Esophagus muscularis mucosa (tissue), 4 donors: ENCODE measurements around the gene AFF3. TPM values are rescaled to one million over a fixed set of nuclear protein-coding genes. Genes with fewer than 3 reads are reported as not detected.

Experiments used
- DNase-seq: peaks from one replicate; pipeline ENCODE4 v3.0.0-alpha.2; 2017; ENCODE audit errors: extremely low spot score
- H3K27ac ChIP-seq, 4 donors: fragments of 200-600 bp; sonication (generic); replicated peaks in 1 of 4; 1 replicate in 3 of 4; 2 replicates in 1 of 4; pipeline ENCODE4 v1.5.1; 2016 to 2019; ENCODE audit warnings: mild to moderate bottlenecking in 1 of 4
- H3K27me3 ChIP-seq, 4 donors: fragments of 200-600 bp; sonication (generic); one replicate each; pipeline versions ENCODE4 v1.5.1 to v1.6.0; 2016 to 2019
- H3K36me3 ChIP-seq, 4 donors: fragments of 200-600 bp; sonication (generic); one replicate each; pipeline ENCODE4 v1.5.1; 2016 to 2019
- H3K4me1 ChIP-seq, 4 donors: fragments of 200-600 bp; sonication (generic); one replicate each; pipeline ENCODE4 v1.5.1; 2016 to 2019
- H3K4me3 ChIP-seq, 4 donors: fragments of 200-600 bp; sonication (generic); 1 replicate in 2 of 4; 2 replicates in 2 of 4; pipeline ENCODE4 v1.5.1; 2016 to 2019; ENCODE audit warnings: mild to moderate bottlenecking in 4 of 4, moderate library complexity in 1 of 4
- H3K9me3 ChIP-seq, 4 donors: fragments of 200-600 bp; sonication (generic); 1 replicate in 3 of 4; 2 replicates in 1 of 4; pipeline ENCODE4 v1.5.1; 2016 to 2019
- CTCF ChIP-seq, 3 experiments: fragments of 200-600 bp in 2 of 3; fragments of 450-650 bp in 1 of 3; sonication (generic) in 2 of 3; IDR thresholded peaks; one replicate each; pipeline ENCODE4 v1.5.1; 2017 to 2019; ENCODE audit warnings: antibody characterized with exemption in 3 of 3, mild to moderate bottlenecking in 2 of 3, moderate library complexity in 1 of 3
- EP300 ChIP-seq: sonication (generic); formaldehyde crosslinking; IDR thresholded peaks from one replicate; pipeline ENCODE4 v1.6.1; 2017; ENCODE audit warnings: antibody characterized with exemption
- POLR2A ChIP-seq: fragments of 450-650 bp; IDR thresholded peaks from one replicate; pipeline ENCODE4 v1.6.1; 2017; ENCODE audit warnings: antibody characterized with exemption, moderate library complexity, mild to moderate bottlenecking, low read depth
- POLR2AphosphoS5 ChIP-seq, 2 donors: sonication (generic); formaldehyde crosslinking; IDR thresholded peaks; one replicate each; pipeline ENCODE4 v1.6.1; 2017; ENCODE audit warnings: antibody characterized with exemption in 2 of 2
- WGBS: methylation state at CpG from one replicate; pipeline ENCODE4 v1.1.5; 2018; 5-methylcytosine and 5-hydroxymethylcytosine counted together
- intact Hi-C: fragments of 100-400 bp; cut with DNase I; formaldehyde crosslinking; loops from one replicate; pipeline ENCODE4 v1.15.1; 2023
- total RNA-seq, 4 donors: library from RNA; depleted of rRNA; stranded (reverse); fragments of >200 nt; gene quantifications; one replicate each; pipeline versions ENCODE4 v1.1.0 to v1.2.1, GENCODE V29; 2016

AFF3 gene
- total RNA-seq, 4 donors from 2014 or later: 36.4 to 99.5 (median 56.9) TPM

GRCh38 chr2:99891428-99891780, 251.0 kb downstream of the AFF3 start:
- no peak for DNase-seq
- H3K4me3 ChIP-seq: no peak overlapping the region
- 98% methylated on average over 7 of the region's 7 CpGs for WGBS
- no peaks in the 10 kb centered on the region for H3K36me3 ChIP-seq
- no peaks in the 10 kb centered on the region for H3K9me3 ChIP-seq
- H3K27ac ChIP-seq: no peak overlapping the region
- intact Hi-C loops: no loop called here
- no peaks in the 10 kb centered on the region for H3K27me3 ChIP-seq
- no peaks in the 10 kb centered on the region for H3K4me1 ChIP-seq
- TF ChIP-seq POLR2AphosphoS5 (IDR thresholded peaks at IDR 0.05) (no peak), POLR2A (no peak), CTCF (IDR thresholded peaks at IDR 0.05) (no peak), EP300 (no peak)

GRCh38 chr2:99890568-99891427, 251.6 kb downstream of the AFF3 start:
- DNase-seq: peak; percentile 42
- Histone ChIP-seq H3K4me3 (no peak overlapping the region), H3K27ac (no peak overlapping the region), H3K27me3 (no peaks in the 10 kb centered on the region), H3K36me3 (no peaks in the 10 kb centered on the region), H3K9me3 (no peaks in the 10 kb centered on the region), H3K4me1 (no peaks in the 10 kb centered on the region)
- WGBS: 96% methylated on average over 7 of the region's 10 CpGs
- intact Hi-C loops: no loop called here
- no peak for TF ChIP-seq CTCF (IDR thresholded peaks at IDR 0.05)
- TF ChIP-seq POLR2A: no peak
- no peak for TF ChIP-seq EP300
- no peak for TF ChIP-seq POLR2AphosphoS5 (IDR thresholded peaks at IDR 0.05)

GRCh38 chr2:99888617-99889016, 253.8 kb downstream of the AFF3 start:
- no peaks in the 10 kb centered on the region for H3K36me3 ChIP-seq
- H3K27me3 ChIP-seq: no peaks in the 10 kb centered on the region
- 52% methylated on average over 5 of the region's 5 CpGs for WGBS
- H3K4me1 ChIP-seq: no peaks in the 10 kb centered on the region
- intact Hi-C loops: no loop called here
- no peak overlapping the region for H3K4me3 ChIP-seq
- TF ChIP-seq POLR2AphosphoS5 (IDR thresholded peaks at IDR 0.05): no peak
- TF ChIP-seq EP300: no peak
- TF ChIP-seq POLR2A: no peak
- TF ChIP-seq CTCF (IDR thresholded peaks at IDR 0.05): no peak
- no peaks in the 10 kb centered on the region for H3K9me3 ChIP-seq
- DNase-seq: no peak
- no peak overlapping the region for H3K27ac ChIP-seq

- Histone ChIP-seq H3K4me3 (no peak overlapping the region), H3K4me1 (peaks cover 9 to 21% (median 14%) of the 10 kb centered on the region in 4 donors), H3K9me3 (no peaks in the 10 kb centered on the region), H3K27ac (no peak overlapping the region), H3K27me3 (no peaks in the 10 kb centered on the region), H3K36me3 (no peaks in the 10 kb centered on the region)
- intact Hi-C loops: no loop called here
- TF ChIP-seq POLR2AphosphoS5 (IDR thresholded peaks at IDR 0.05): no peak
- TF ChIP-seq CTCF (IDR thresholded peaks at IDR 0.05): no peak
- no peak for TF ChIP-seq EP300
- TF ChIP-seq POLR2A: no peak
- 96% methylated on average over 3 of the region's 3 CpGs for WGBS
- no peak for DNase-seq
These were observed 256.0 kb downstream of the AFF3 start for GRCh38 chr2:99886418-99886817.

GRCh38 chr2:99883358-99883757, 259.0 kb downstream of the AFF3 start:
- no peak for DNase-seq
- no peaks in the 10 kb centered on the region for H3K36me3 ChIP-seq
- H3K4me1 ChIP-seq: peaks cover 16 to 37% (median 25%) of the 10 kb centered on the region in 4 donors
- H3K9me3 ChIP-seq: no peaks in the 10 kb centered on the region
- intact Hi-C loops: no loop called here
- H3K27ac ChIP-seq: no peak overlapping the region
- H3K27me3 ChIP-seq: no peaks in the 10 kb centered on the region
- TF ChIP-seq EP300 (no peak), CTCF (IDR thresholded peaks at IDR 0.05) (no peak), POLR2A (no peak), POLR2AphosphoS5 (IDR thresholded peaks at IDR 0.05) (no peak)
- 70% methylated on average over 4 of the region's 4 CpGs for WGBS
- no peak overlapping the region for H3K4me3 ChIP-seq
